ENCODE results near the gene ALX4.

ALX4 gene

DNA sequence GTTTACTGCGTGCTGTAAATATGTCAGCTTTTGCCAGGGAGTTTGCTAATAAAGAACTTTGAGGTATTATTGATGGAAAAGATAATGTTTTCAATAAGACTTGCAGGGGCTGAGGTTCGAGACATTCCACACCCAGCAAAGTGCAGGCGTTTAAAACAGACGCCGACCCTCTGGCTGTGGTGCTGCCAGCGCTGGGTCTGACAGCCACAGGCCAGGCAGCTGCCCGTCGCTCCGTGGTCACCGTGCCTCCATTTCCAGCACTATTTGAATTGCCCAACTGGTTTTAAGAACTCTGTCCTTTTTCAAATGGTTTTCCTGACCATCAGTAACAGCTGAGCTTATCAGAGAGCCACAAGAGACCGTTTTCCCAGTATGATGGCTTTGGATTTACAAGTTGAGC lies 28.1 kb upstream of the ALX4 start:
- no CpG with 5 or more reads among the region's 11 CpGs for WGBS, 2 donors (ENCODE audit: extremely low coverage in 2 of 2, insufficient read length in 2 of 2, insufficient replicate concordance in 1 of 2)
- Histone ChIP-seq H3K9me3 (replicated peaks in 1 of 2; ENCODE audit: control insufficient read depth in 2 of 2, insufficient read depth in 1 of 2, low read depth in 1 of 2, low read length in 2 of 2) (no peaks in the 10 kb centered on the region), H3K9ac (ENCODE audit: low read depth, low read length, poor library complexity) (no peak overlapping the region), H2AK5ac (ENCODE audit: low read depth, low read length) (no peak overlapping the region), H3K4me1 (ENCODE audit: control insufficient read depth in 2 of 2, insufficient read depth in 1 of 2, low read depth in 1 of 2, low read length in 2 of 2) (peaks cover 0 to 8% of the 10 kb centered on the region in 2 donors), H4K91ac (ENCODE audit: low read depth, low read length, poor library complexity) (no peak overlapping the region), H2BK12ac (ENCODE audit: low read length) (no peak overlapping the region), H2BK120ac (ENCODE audit: low read depth, low read length) (no peak overlapping the region), H3K27ac (replicated peaks; ENCODE audit: low read length) (no peak overlapping the region), H3K27me3 (ENCODE audit: control insufficient read depth in 3 of 3, insufficient read depth in 3 of 3, low read depth in 1 of 3, low read length in 3 of 3) (peaks cover 0 to 81% (median 24%) of the 10 kb centered on the region in 3 experiments), H3K23ac (ENCODE audit: low read depth, low read length, poor library complexity) (no peak overlapping the region), H3K36me3 (replicated peaks in 1 of 2; ENCODE audit: control insufficient read depth in 2 of 2, insufficient read depth in 2 of 2, low read length in 2 of 2) (no peaks in the 10 kb centered on the region), H3K14ac (ENCODE audit: low read length) (no peak overlapping the region), H2BK15ac (ENCODE audit: low read length) (no peak overlapping the region), H3K4ac (ENCODE audit: low read length) (no peak overlapping the region), H3K79me1 (ENCODE audit: low read depth, low read length) (no peaks in the 10 kb centered on the region), H3K4me2 (ENCODE audit: insufficient read depth, low read length, poor library complexity, severe bottlenecking) (no peak overlapping the region), H2BK5ac (ENCODE audit: low read length) (no peak overlapping the region), H4K8ac (ENCODE audit: low read depth, low read length) (no peak overlapping the region), H3K18ac (ENCODE audit: low read length) (no peak overlapping the region), H2AFZ (ENCODE audit: low read length) (no peak overlapping the region), H3K4me3 (ENCODE audit: low read length in 2 of 2) (no peak overlapping the region)
- no peak for DNase-seq (ENCODE audit: low spot score)

DNA sequence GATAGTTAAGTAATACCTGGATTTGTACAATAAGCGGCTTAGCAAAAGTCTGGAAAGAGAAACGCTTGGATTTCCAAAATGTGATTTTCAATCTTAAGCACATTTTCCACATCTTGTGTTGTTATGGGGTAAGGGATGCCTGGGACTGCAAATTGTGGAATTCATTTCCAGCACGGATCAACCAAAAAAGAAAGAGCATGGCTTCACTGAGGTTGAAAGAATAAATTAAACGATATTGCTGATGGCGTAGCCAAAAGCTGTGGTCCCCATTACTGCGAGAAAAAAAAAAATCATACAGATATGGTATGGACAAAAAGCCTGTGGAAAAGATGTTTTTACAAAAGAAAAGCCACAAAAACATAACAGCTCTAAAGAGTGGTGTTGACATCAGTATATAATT lies 26.0 kb upstream of the ALX4 start:
- H3K4me3 ChIP-seq (ENCODE audit: low read length in 2 of 2) = no peak overlapping the region
- no peak overlapping the region for H3K18ac ChIP-seq (ENCODE audit: low read length)
- no CpG with 5 or more reads among the region's 6 CpGs for WGBS, 2 donors (ENCODE audit: extremely low coverage in 2 of 2, insufficient read length in 2 of 2, insufficient replicate concordance in 1 of 2)
- peaks cover 0 to 94% (median 24%) of the 10 kb centered on the region in 3 experiments for H3K27me3 ChIP-seq (ENCODE audit: control insufficient read depth in 3 of 3, insufficient read depth in 3 of 3, low read depth in 1 of 3, low read length in 3 of 3)
- H4K91ac ChIP-seq (ENCODE audit: low read depth, low read length, poor library complexity) = no peak overlapping the region
- no peaks in the 10 kb centered on the region for H3K79me1 ChIP-seq (ENCODE audit: low read depth, low read length)
- H3K4me1 ChIP-seq (ENCODE audit: control insufficient read depth in 2 of 2, insufficient read depth in 1 of 2, low read depth in 1 of 2, low read length in 2 of 2) = peaks cover 0 to 9% of the 10 kb centered on the region in 2 donors
- no peak overlapping the region for H3K23ac ChIP-seq (ENCODE audit: low read depth, low read length, poor library complexity)
- H2BK12ac ChIP-seq (ENCODE audit: low read length) = no peak overlapping the region
- H3K27ac ChIP-seq (replicated peaks; ENCODE audit: low read length) = no peak overlapping the region
- H3K14ac ChIP-seq (ENCODE audit: low read length) = no peak overlapping the region
- no peak overlapping the region for H3K4ac ChIP-seq (ENCODE audit: low read length)
- H3K4me2 ChIP-seq (ENCODE audit: insufficient read depth, low read length, poor library complexity, severe bottlenecking) = no peak overlapping the region
- H2BK15ac ChIP-seq (ENCODE audit: low read length) = no peak overlapping the region
- H2AK5ac ChIP-seq (ENCODE audit: low read depth, low read length) = no peak overlapping the region
- DNase-seq (ENCODE audit: low spot score) = no peak
- no peak overlapping the region for H2AFZ ChIP-seq (ENCODE audit: low read length)
- no peak overlapping the region for H3K9ac ChIP-seq (ENCODE audit: low read depth, low read length, poor library complexity)
- no peak overlapping the region for H4K8ac ChIP-seq (ENCODE audit: low read depth, low read length)
- H3K36me3 ChIP-seq (replicated peaks in 1 of 2; ENCODE audit: control insufficient read depth in 2 of 2, insufficient read depth in 2 of 2, low read length in 2 of 2) = no peaks in the 10 kb centered on the region
- H2BK5ac ChIP-seq (ENCODE audit: low read length) = no peak overlapping the region
- no peak overlapping the region for H2BK120ac ChIP-seq (ENCODE audit: low read depth, low read length)
- no peaks in the 10 kb centered on the region for H3K9me3 ChIP-seq (replicated peaks in 1 of 2; ENCODE audit: control insufficient read depth in 2 of 2, insufficient read depth in 1 of 2, low read depth in 1 of 2, low read length in 2 of 2)

DNA sequence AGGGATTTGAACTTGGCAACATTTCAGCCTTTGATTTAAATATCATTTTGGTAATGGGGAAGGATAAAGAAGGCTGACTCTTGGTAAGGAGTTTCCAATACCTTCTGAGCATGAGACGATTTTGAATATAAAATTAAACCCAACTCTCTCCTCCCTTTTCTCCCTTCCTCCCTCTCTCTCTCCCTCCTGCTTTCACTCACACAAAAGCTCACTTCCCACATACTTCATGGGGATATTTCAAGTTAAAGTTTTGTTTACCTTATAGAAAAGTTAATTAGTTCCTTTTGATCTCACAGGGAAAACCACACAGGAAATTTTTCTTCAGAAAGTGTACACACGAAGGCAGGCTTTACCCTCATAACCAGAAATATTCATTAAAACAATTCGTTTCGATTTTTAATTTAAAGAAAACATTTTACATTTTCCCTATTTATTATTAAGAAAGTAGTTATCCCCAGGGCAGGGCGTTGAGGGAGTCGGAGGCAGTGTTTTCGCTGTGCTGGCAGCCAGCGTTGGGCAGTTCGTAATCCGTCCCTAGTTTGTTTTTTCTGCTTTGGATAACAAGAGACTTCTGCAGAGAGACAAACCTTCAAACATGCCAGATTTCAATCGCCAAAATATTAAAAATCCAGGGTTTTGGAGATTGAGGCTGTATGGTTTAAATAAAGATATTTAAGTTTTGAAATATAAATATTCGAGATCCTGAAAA lies 25.3 kb upstream of the ALX4 start:
- Histone ChIP-seq H3K79me1 (ENCODE audit: low read depth, low read length) (no peaks in the 10 kb centered on the region), H2BK12ac (ENCODE audit: low read length) (no peak overlapping the region), H3K27me3 (ENCODE audit: control insufficient read depth in 3 of 3, insufficient read depth in 3 of 3, low read depth in 1 of 3, low read length in 3 of 3) (peaks cover 0 to 93% (median 24%) of the 10 kb centered on the region in 3 experiments), H2BK120ac (ENCODE audit: low read depth, low read length) (no peak overlapping the region), H3K18ac (ENCODE audit: low read length) (no peak overlapping the region), H3K23ac (ENCODE audit: low read depth, low read length, poor library complexity) (no peak overlapping the region), H2AFZ (ENCODE audit: low read length) (no peak overlapping the region), H2AK5ac (ENCODE audit: low read depth, low read length) (no peak overlapping the region), H3K9ac (ENCODE audit: low read depth, low read length, poor library complexity) (no peak overlapping the region), H3K14ac (ENCODE audit: low read length) (no peak overlapping the region), H2BK5ac (ENCODE audit: low read length) (no peak overlapping the region), H2BK15ac (ENCODE audit: low read length) (no peak overlapping the region), H4K91ac (ENCODE audit: low read depth, low read length, poor library complexity) (no peak overlapping the region), H3K9me3 (replicated peaks in 1 of 2; ENCODE audit: control insufficient read depth in 2 of 2, insufficient read depth in 1 of 2, low read depth in 1 of 2, low read length in 2 of 2) (no peaks in the 10 kb centered on the region), H3K4me3 (ENCODE audit: low read length in 2 of 2) (no peak overlapping the region), H3K27ac (replicated peaks; ENCODE audit: low read length) (no peak overlapping the region), H3K4ac (ENCODE audit: low read length) (no peak overlapping the region), H3K4me2 (ENCODE audit: insufficient read depth, low read length, poor library complexity, severe bottlenecking) (no peak overlapping the region), H3K36me3 (replicated peaks in 1 of 2; ENCODE audit: control insufficient read depth in 2 of 2, insufficient read depth in 2 of 2, low read length in 2 of 2) (no peaks in the 10 kb centered on the region), H3K4me1 (ENCODE audit: control insufficient read depth in 2 of 2, insufficient read depth in 1 of 2, low read depth in 1 of 2, low read length in 2 of 2) (peaks cover 0 to 9% of the 10 kb centered on the region in 2 donors), H4K8ac (ENCODE audit: low read depth, low read length) (no peak overlapping the region)
- WGBS, 2 donors (ENCODE audit: extremely low coverage in 2 of 2, insufficient read length in 2 of 2, insufficient replicate concordance in 1 of 2) = no CpG with 5 or more reads among the region's 12 CpGs
- no peak for DNase-seq (ENCODE audit: low spot score)

DNA sequence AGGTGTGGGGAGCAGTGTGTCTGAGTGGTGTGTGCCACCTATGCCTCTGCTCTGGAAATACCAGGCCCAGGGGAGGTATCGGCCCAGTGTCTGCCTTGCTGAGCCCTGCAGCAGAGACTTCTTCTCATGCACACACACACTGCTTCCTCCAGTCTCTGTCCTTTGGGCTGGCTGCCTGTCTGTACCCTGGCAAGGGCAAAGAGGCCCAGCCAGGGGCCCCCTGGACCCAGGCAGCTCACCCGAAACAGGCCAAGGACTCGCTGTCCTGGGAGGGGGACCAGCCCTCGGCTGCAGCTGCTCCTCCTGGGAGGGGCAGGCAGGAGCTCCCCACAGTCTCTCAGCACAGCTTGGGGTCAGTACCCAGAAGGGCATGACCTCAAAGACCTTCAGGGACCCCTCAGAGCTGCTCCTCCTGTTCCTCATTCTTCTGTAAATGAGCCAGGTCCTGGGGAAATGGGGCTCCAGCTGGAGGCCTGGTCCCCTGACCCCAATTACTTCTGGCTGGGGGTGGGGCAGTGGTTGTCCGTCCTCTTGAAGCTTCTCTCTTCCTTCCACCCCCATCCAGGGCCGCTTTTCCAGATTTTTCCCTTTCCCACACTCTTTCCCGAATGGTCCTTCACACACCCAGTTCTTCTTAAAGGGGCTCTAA lies 24.5 kb upstream of the ALX4 start:
- DNase-seq (ENCODE audit: low spot score) = no peak
- H3K79me1 ChIP-seq (ENCODE audit: low read depth, low read length) = no peaks in the 10 kb centered on the region
- H3K9me3 ChIP-seq (replicated peaks in 1 of 2; ENCODE audit: control insufficient read depth in 2 of 2, insufficient read depth in 1 of 2, low read depth in 1 of 2, low read length in 2 of 2) = no peaks in the 10 kb centered on the region
- H3K14ac ChIP-seq (ENCODE audit: low read length) = no peak overlapping the region
- peaks cover 0 to 9% of the 10 kb centered on the region in 2 donors for H3K4me1 ChIP-seq (ENCODE audit: control insufficient read depth in 2 of 2, insufficient read depth in 1 of 2, low read depth in 1 of 2, low read length in 2 of 2)
- H4K91ac ChIP-seq (ENCODE audit: low read depth, low read length, poor library complexity) = no peak overlapping the region
- no peak overlapping the region for H2BK120ac ChIP-seq (ENCODE audit: low read depth, low read length)
- no peak overlapping the region for H2BK15ac ChIP-seq (ENCODE audit: low read length)
- H2AK5ac ChIP-seq (ENCODE audit: low read depth, low read length) = no peak overlapping the region
- no peak overlapping the region for H3K4me2 ChIP-seq (ENCODE audit: insufficient read depth, low read length, poor library complexity, severe bottlenecking)
- H3K4ac ChIP-seq (ENCODE audit: low read length) = no peak overlapping the region
- no peak overlapping the region for H3K4me3 ChIP-seq (ENCODE audit: low read length in 2 of 2)
- H2AFZ ChIP-seq (ENCODE audit: low read length) = no peak overlapping the region
- H3K18ac ChIP-seq (ENCODE audit: low read length) = no peak overlapping the region
- no peak overlapping the region for H3K27ac ChIP-seq (replicated peaks; ENCODE audit: low read length)
- peaks cover 0 to 94% (median 25%) of the 10 kb centered on the region in 3 experiments for H3K27me3 ChIP-seq (ENCODE audit: control insufficient read depth in 3 of 3, insufficient read depth in 3 of 3, low read depth in 1 of 3, low read length in 3 of 3)
- no peak overlapping the region for H4K8ac ChIP-seq (ENCODE audit: low read depth, low read length)
- H3K23ac ChIP-seq (ENCODE audit: low read depth, low read length, poor library complexity) = no peak overlapping the region
- WGBS, 2 donors (ENCODE audit: extremely low coverage in 2 of 2, insufficient read length in 2 of 2, insufficient replicate concordance in 1 of 2) = no CpG with 5 or more reads among the region's 7 CpGs
- no peak overlapping the region for H2BK12ac ChIP-seq (ENCODE audit: low read length)
- no peak overlapping the region for H3K9ac ChIP-seq (ENCODE audit: low read depth, low read length, poor library complexity)
- no peaks in the 10 kb centered on the region for H3K36me3 ChIP-seq (replicated peaks in 1 of 2; ENCODE audit: control insufficient read depth in 2 of 2, insufficient read depth in 2 of 2, low read length in 2 of 2)
- H2BK5ac ChIP-seq (ENCODE audit: low read length) = no peak overlapping the region
